Motor neuron (in vitro differentiated cells): ENCODE measurements around the gene SUMF1. TPM values are rescaled to one million over a fixed set of nuclear protein-coding genes. Genes with fewer than 3 reads are reported as not detected.
A peak's percentile ranks its signal among the peaks of the same experiment; 100 is the strongest.

Experiments
- ATAC-seq, 8 experiments: fragments of 200-7000 bp; cut with Tn5 transposase; replicated peaks in 6 of 8; 2 replicates each; pipeline ENCODE4 v1.8.0; 2021; ENCODE audit warnings: mild to moderate bottlenecking in 8 of 8, moderate library complexity in 8 of 8
- H3K27ac ChIP-seq, 2 donors: fragments of 250-450 bp; sonication (Bioruptor Pico); 2 replicates each; pipeline ENCODE4 v1.9.0; 2021; ENCODE audit warnings: antibody characterized with exemption in 2 of 2, mild to moderate bottlenecking in 2 of 2, moderate library complexity in 1 of 2
- H3K4me1 ChIP-seq, 2 donors: fragments of 250-450 bp; sonication (Bioruptor Pico); replicated peaks in 1 of 2; 2 replicates each; pipeline ENCODE4 v1.6.1; 2021; ENCODE audit warnings: antibody characterized with exemption in 2 of 2, mild to moderate bottlenecking in 2 of 2, moderate library complexity in 1 of 2
- H3K4me3 ChIP-seq, 5 donors: fragments of 250-450 bp; sonication (Bioruptor Pico); 2 replicates each; pipeline ENCODE4 v1.9.0; 2021; ENCODE audit warnings: antibody characterized with exemption in 5 of 5, mild to moderate bottlenecking in 5 of 5, moderate library complexity in 4 of 5
- WGBS, 10 experiments: fragments of 450-650 bp; shearing (Covaris generic); methylation state at CpG; one replicate each; pipeline ENCODE4 v1.0.0; 2022; 5-methylcytosine and 5-hydroxymethylcytosine counted together
- in situ Hi-C, 9 experiments: fragments of 400-800 bp; cut with MboI; loops; one replicate each; pipeline ENCODE4 v1.15.0; 2021; ENCODE audit warnings: low sequenced_read_pairs in 9 of 9, low pct_unique_long_range_greater_than_20kb in 2 of 9; ENCODE audit not compliant: unreplicated experiment in 9 of 9
- total RNA-seq, 8 experiments: library from RNA; unstranded; fragments of 300-600 nt; gene quantifications; 2 replicates each; pipeline versions ENCODE4 v1.2.3 to v1.2.4, GENCODE V29; 2022

SUMF1 gene
- total RNA-seq, 8 experiments from 2014 or later = 3.1 to 52.6 (median 12.1) TPM

DNA sequence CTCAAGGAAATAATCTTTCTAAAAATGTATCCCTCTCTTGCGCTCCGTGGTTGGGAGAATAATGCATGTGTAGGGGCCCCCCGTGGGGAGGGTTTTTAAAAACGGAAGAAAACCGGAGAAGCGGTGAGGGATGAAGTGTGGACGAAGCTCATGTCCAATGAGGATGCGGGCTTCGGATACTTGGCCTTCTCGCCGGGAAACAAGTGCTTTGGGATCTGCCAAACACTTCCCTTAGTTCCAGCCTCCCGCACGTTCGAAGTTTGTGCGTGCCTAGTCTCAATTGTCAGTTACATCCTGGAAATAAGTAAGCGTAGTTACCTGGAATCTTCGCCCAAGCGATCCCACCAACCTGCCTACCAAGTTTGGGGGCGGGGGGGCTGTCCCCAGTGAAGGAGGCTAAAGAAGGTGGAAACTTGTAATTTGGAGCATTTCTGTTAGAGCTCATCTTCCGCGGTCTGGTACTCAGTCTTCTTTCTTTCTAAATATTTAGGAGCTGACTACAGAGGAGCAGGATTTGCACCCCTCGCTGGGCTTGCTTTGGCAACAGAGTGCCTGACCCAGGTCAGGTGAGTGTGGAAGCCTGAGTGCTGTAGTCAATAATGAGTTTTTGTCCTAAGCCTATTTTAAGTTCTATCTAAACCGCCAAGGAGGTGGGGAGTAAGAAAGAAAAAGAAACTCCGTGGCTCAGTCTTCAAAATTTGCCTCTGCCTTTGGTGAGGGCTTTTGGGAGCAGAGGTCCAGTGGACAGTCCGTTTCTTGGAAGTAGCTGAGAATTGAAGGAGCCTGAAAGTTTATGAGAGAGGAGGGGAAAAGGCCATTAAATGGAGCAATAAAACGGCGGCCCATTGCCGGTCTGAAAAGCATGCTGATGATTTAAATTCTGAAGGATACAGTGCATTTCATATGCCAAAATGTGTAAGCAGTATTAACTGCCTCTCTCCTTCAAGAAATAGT lies 27.1 kb upstream of the SUMF1 start:
- 2 to 55% (median 12%) methylated on average over 2 to 19 of the region's 28 CpGs for WGBS, 10 experiments
- peaks cover 2 to 4% of the 10 kb centered on the region in 2 donors for H3K4me1 ChIP-seq
- peak overlapping the region; percentile 71 to 94 (median 81) for H3K4me3 ChIP-seq
- ATAC-seq = no peak
- H3K27ac ChIP-seq = no peak overlapping the region
- in situ Hi-C loops = loop anchor here in 2 of 9 experiments (10.0 to 25.0 kb wide), 2 partner anchors 132 to 141 kb away; no protein-coding TSS in a partner anchor

DNA sequence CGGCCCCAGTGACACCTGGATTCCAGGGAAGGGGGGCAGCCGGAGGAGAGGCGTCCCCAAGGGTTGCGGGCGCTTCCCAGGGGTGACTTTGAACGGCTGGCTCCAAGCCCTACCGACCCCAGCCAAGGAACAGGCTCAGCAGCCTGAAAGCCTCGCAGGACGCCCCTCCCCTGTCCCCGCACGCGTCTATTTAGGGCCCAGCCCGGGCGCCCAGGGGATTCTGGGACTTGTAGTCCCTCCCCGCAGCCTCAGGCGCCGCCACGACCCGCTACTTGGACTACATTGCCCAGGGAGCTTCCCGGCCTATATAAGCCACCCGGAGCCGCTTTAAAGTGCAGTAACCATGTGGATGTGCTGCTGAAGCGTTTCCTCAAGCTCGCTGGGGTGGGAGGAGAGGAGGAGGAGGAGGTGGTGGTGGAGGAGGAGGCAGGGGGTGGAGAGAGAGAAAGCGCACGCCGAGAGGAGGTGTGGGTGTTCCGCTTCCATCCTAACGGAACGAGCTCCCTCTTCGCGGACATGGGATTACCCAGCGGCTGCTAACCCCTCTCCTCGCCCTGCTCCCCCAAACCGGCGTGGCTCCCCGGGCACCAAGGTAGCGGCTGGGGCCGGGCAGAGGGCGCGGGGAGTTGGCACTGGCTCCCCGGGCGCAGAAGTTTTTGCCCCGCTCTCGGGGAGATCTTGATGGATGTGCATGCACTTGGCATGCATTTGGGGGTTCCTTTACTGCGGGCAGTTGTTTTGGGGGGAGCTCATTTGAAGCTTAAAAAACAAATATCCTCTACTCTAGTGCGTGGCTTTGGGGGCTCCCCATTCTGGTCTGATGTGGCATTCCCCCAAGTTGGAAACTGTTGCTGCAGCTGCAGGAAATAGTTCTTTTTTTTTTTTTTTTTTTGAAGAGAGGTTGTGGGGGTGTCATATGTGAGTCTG lies 26.2 kb upstream of the SUMF1 start, which contains the start of gene ITPR1:
Gene ITPR1 (plus strand): TSS at position 335 of the 927 bp plus-strand sequence. CDS start 23,144 bp downstream, outside the sequence.
- 0% methylated on average over 1 to 7 of the region's 47 CpGs; no CpG with 5 or more reads in 5 of the 10 experiments for WGBS, 10 experiments
- peaks cover 2 to 4% of the 10 kb centered on the region in 2 donors for H3K4me1 ChIP-seq
- peak; percentile 90 to 98 (median 96) for ATAC-seq
- in situ Hi-C loops = loop anchor here in 2 of 9 experiments (10.0 to 25.0 kb wide), 2 partner anchors 131 to 142 kb away; no protein-coding TSS in a partner anchor
- H3K4me3 ChIP-seq = peak within 1 kb of the TSS; percentile 71 to 94 (median 81)
- no peak within 1 kb of the TSS for H3K27ac ChIP-seq

DNA sequence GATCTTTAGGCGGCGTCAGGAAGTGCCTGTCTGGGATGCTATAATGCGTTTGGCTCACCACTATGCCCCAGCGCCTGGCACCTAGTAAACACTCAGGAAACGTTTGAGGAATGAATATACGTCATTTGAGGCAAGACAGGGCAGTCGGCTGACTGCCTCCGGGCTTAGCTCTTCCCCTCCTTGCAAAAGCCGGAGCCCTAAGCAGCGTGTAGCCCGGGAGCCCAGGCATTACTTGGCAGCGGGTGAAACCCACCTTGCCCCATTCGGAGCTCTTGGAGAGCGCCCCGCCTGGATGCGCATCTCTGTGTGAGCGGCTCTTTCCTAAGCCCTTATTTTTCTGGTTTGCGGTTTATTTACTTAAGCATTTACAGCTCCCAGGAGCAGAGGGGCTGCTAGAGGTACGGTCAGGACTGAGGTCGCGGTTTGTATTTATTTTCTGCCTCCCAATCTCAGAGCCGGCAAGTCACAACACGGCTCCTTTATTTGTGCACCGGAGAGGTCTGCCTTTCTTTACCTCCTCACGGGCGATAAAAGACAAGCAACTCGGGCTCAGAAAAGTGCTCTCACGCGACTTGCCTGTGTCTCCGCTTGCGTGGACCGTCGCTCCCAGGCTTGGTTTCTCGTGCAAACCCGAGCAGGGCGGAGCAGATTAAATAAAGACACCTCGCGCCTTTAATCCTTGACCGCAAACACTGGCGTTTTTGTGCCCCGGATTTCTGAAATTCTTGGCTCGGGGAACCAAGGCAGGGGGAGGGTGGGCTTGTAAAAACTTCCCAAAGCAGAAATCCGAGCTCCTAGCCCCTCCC lies 25.3 kb upstream of the SUMF1 start:
- Histone ChIP-seq H3K4me3 (peak overlapping the region; percentile 71 to 94 (median 81)), H3K4me1 (peaks cover 2 to 4% of the 10 kb centered on the region in 2 donors), H3K27ac (no peak overlapping the region)
- ATAC-seq = peak; percentile 36 to 56 (median 44)
- WGBS, 10 experiments = 0 to 5% (median 0%) methylated on average over 2 to 27 of the region's 43 CpGs; no CpG with 5 or more reads in 1 of the 10 experiments
- in situ Hi-C loops = loop anchor here in 2 of 9 experiments (10.0 to 25.0 kb wide), 2 partner anchors 130 to 142 kb away; no protein-coding TSS in a partner anchor

DNA sequence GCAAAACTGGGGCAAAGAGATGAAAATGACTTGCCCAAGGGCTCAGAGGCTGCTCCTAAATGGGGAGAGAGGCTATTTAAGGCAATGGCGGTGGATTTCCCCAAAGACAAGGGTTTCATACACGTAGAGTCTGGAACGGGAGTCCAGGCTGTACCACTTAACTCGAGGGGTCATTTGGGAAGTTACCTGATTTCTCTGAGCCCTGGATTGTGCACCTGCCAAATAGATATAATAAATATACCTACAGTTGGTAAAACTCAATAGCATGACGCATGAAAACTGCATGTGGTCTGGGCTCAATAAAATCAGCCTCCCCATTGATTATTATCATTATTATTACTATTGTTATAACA lies 24.8 kb upstream of the SUMF1 start:
- WGBS, 10 experiments = 0 to 85% (median 29%) methylated on average over 1 to 5 of the region's 5 CpGs; no CpG with 5 or more reads in 2 of the 10 experiments

DNA sequence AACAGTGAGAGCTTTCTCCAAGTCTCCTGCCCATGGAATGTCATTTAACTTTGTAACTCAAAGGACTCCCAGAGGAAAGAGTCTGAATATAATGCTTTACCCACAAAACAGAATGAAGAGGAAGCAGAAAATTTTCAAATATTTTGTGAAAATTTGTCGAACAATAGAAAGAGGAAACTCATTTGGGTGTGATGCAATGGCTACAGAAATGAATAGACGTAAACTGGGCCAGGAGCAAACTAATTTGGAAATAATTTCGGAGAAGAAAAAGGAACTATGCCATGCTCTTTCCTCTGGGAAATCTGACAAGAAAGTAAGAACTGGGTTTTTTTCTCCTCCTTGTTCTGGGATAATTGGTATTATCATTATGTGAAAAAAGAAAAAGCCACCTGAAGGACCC lies 11.2 kb upstream of the SUMF1 start:
- H3K4me3 ChIP-seq = no peak overlapping the region
- 22 to 78% (median 62%) methylated on average over 2 to 3 of the region's 3 CpGs for WGBS, 10 experiments
- no peak for ATAC-seq
- no peak overlapping the region for H3K27ac ChIP-seq
- no peaks in the 10 kb centered on the region for H3K4me1 ChIP-seq
- in situ Hi-C loops = loop anchor here in 1 of 9 experiments (25.0 kb wide), 1 partner anchor 116 kb away; no protein-coding TSS in a partner anchor

More for the DNA sequence above, 24.8 kb upstream of the SUMF1 start:
- H3K4me3 ChIP-seq = peak overlapping the region; percentile 71 to 94 (median 81)
- ATAC-seq = no peak
- H3K4me1 ChIP-seq = peaks cover 2 to 4% of the 10 kb centered on the region in 2 donors
- H3K27ac ChIP-seq = no peak overlapping the region
- in situ Hi-C loops = loop anchor here in 2 of 9 experiments (10.0 to 25.0 kb wide), 2 partner anchors 130 to 143 kb away; no protein-coding TSS in a partner anchor

DNA sequence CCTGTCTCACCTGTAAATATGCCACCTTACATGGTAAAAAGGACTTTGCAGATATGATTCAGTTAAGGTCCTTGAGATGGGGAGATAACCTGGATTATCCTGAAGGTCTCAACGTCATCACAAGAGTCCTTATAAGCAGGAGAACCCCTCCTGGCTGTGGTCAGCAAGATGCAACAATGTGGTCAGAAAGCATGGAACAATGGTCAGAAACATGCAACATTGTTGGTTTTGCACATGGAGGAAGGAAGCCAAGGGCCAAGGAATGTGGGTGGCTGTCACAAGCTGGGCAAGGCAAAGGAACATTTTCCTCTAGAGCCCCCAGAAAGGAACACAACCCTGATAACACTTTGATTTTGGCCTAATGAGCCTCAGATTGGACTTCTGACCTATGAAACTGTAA lies 9.4 kb upstream of the SUMF1 start:
- in situ Hi-C loops = loop anchor here in 1 of 9 experiments (25.0 kb wide), 1 partner anchor 114 kb away; no protein-coding TSS in a partner anchor
- 0 to 83% (median 71%) methylated on average over 1 of the region's 1 CpG; no CpG with 5 or more reads in 5 of the 10 experiments for WGBS, 10 experiments
- Histone ChIP-seq H3K27ac (no peak overlapping the region), H3K4me1 (no peaks in the 10 kb centered on the region), H3K4me3 (no peak overlapping the region)
- ATAC-seq = no peak

DNA sequence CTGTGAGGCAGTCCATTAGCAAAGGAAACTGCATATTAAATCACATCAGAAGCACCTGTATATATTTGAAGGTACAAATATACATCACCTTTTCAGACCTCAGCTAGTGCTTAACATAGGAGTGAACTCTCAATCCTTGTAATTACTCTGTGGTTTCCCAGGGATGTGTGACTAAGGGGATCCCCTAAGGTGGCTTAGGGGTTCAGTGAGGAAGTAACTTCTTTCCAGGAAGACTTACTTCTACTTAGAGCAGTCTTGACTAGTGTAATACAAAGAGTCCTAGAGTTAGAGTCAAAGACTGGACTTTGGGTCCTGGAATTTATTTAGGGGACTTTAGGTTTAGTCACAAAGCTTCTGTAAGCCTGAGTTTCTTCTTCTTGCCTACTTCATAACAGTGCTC lies 8.7 kb upstream of the SUMF1 start:
- no peak for ATAC-seq
- H3K4me3 ChIP-seq = no peak overlapping the region

DNA sequence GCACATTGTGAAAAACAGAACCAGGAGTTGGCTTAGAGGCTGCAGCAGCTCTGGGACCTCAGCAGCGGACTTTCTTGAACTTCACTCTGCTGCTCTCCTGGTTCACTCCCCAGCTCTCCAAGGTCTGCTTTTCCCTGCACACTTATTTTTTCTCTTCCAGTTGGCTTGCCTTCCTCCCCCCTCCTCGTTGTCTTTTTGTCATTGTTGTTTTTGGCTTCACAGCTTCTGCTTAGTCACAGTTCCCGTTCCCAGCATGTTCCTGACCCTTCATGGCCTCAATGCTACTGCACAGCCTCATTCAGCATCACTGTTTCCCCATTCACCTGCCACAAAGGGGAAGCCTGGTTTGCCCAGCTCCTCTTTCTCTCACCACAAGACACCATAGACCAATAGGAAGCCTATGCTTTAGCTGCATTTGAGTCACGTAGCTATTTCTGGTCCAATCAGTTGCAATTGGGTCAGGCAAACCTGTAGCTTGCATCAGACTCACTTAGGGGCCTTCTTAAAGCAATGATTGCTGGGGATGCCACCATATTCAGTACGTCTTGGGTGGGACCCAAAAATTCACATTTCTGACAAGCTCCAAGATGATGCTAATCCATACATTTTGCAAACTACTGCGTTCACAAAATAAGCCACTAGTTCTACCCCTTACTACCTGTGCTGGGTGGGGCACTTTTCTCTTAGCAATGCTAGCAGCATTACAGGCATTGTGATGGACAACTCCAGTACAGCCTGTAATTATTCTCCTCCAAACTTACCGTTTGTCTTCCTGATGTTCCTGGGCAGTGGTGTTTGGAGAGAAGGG lies 7.8 kb upstream of the SUMF1 start:
- Histone ChIP-seq H3K4me1 (no peaks in the 10 kb centered on the region), H3K4me3 (no peak overlapping the region), H3K27ac (no peak overlapping the region)
- no peak for ATAC-seq
- WGBS, 10 experiments = 11 to 71% (median 48%) methylated on average over 2 to 7 of the region's 7 CpGs
- in situ Hi-C loops = loop anchor here in 1 of 9 experiments (25.0 kb wide), 1 partner anchor 113 kb away; no protein-coding TSS in a partner anchor

More for the DNA sequence above, 8.7 kb upstream of the SUMF1 start:
- in situ Hi-C loops = loop anchor here in 1 of 9 experiments (25.0 kb wide), 1 partner anchor 114 kb away; no protein-coding TSS in a partner anchor
- no peaks in the 10 kb centered on the region for H3K4me1 ChIP-seq
- H3K27ac ChIP-seq = no peak overlapping the region

DNA sequence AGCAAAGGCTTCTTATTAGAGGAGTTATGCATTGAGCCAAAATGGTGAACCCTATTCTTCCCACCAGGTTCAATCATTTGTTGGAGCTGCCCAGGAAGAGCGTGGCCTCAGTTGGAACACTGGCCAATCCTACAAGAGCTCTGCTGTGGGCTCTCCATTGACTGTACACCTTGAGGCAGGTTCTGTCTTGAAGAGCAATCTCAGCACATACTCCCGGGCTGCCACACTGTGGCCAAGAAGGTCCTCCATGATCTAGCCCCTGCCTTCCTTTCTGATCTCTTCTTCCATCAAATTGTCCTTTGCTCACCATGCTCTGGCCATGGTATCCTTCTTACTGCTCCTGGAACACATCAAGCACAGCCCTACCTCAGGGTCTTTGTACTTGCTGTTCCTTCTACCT lies 5.7 kb upstream of the SUMF1 start:
- Histone ChIP-seq H3K27ac (no peak overlapping the region), H3K4me3 (no peak overlapping the region), H3K4me1 (no peaks in the 10 kb centered on the region)
- no peak for ATAC-seq
- in situ Hi-C loops = no loop called here
- WGBS, 10 experiments = 8 to 86% (median 68%) methylated on average over 1 to 2 of the region's 2 CpGs; no CpG with 5 or more reads in 6 of the 10 experiments

DNA sequence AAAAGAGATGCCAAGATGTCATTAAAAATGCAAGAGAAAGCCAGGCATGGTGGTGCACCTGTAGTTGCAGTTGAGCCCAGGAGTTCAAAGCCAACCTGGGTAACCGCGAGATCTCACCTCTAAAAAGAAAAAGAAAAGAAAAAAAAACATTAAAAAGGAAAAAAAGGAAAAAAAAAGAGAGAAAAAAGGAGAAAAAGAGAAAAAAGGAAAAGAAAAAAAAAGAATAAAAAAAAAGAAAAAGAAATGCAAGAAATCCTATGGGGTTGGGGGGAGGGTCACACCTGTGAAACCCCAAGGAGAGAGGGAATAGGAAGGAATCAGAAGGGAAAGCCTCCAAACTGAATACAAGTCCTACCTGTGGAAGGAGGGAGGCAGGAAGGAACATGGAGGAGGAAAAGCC lies 5.2 kb upstream of the SUMF1 start:
- ATAC-seq = no peak
- Histone ChIP-seq H3K27ac (no peak overlapping the region), H3K4me1 (no peaks in the 10 kb centered on the region), H3K4me3 (no peak overlapping the region)
- in situ Hi-C loops = no loop called here
- 11 to 100% (median 87%) methylated on average over 1 to 2 of the region's 2 CpGs; no CpG with 5 or more reads in 2 of the 10 experiments for whole genome bisulfite sequencing, 10 experiments

DNA sequence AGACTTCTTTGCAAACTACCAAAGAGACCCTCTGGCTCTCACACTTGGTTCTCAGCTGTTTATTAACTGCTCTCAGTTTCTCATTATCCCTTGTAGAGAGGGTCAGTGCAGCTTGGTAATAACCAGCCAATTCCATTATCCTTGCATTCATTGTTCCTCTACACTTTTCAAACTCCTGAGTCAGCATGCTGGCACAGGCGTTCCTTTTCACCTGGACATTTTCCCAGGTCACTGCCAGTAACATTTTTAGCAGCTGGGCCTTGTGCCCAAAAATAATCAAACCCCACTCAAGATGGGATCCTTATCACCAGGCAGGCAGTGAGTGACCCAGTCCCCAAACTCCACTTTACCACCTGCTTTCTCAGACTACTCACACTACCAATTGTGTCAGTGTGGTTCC lies 4.8 kb upstream of the SUMF1 start:
- Histone ChIP-seq H3K27ac (no peak overlapping the region), H3K4me3 (no peak overlapping the region), H3K4me1 (no peaks in the 10 kb centered on the region)
- WGBS, 10 experiments = 0 to 80% (median 35%) methylated on average over 1 of the region's 1 CpG; no CpG with 5 or more reads in 4 of the 10 experiments
- ATAC-seq = no peak
- in situ Hi-C loops = no loop called here
